KMS-11 (cell line): Measurements from ENCODE around the gene HTR2C.
A peak's percentile ranks its signal among the peaks of the same experiment; 100 is the strongest.
"Not testable (repeated sequence)": the region's sequence is repeated elsewhere in the genome, so short reads cannot be mapped to it uniquely, and the experiment has no call there.

Experiments used
- H2AFZ ChIP-seq: fragments of 200-600 bp; sonication (generic); 2 replicates; pipeline ENCODE4 v1.6.1; 2016; ENCODE audit warnings: antibody characterized with exemption, mixed run types, low read depth
- H3K27ac ChIP-seq: fragments of 200-600 bp; sonication (generic); 2 replicates; pipeline ENCODE4 v1.6.1; 2016; ENCODE audit warnings: mild to moderate bottlenecking, mixed run types
- H3K27me3 ChIP-seq: fragments of 200-600 bp; sonication (generic); 2 replicates; pipeline ENCODE4 v1.6.1; 2017; ENCODE audit warnings: mild to moderate bottlenecking, low read depth, mixed run types, moderate library complexity; ENCODE audit not compliant: insufficient read depth
- H3K36me3 ChIP-seq: fragments of 200-600 bp; sonication (generic); 2 replicates; pipeline ENCODE4 v1.6.1; 2017; ENCODE audit warnings: mild to moderate bottlenecking, mixed run types; ENCODE audit not compliant: insufficient read depth
- H3K4me1 ChIP-seq: fragments of 200-600 bp; sonication (generic); 2 replicates; pipeline ENCODE4 v1.6.1; 2016; ENCODE audit warnings: mild to moderate bottlenecking, low read depth, mixed run types; ENCODE audit not compliant: poor library complexity, severe bottlenecking
- H3K4me2 ChIP-seq: fragments of 200-600 bp; sonication (generic); 2 replicates; pipeline ENCODE4 v1.7.0; 2016; ENCODE audit warnings: mild to moderate bottlenecking, mixed run types
- H3K4me3 ChIP-seq: fragments of 200-600 bp; sonication (generic); IDR thresholded peaks from 2 replicates; pipeline ENCODE4 v1.6.1; 2017; ENCODE audit warnings: low read depth, low read length, mixed read lengths; ENCODE audit not compliant: insufficient read depth
- H3K79me2 ChIP-seq: fragments of 200-600 bp; sonication (generic); 2 replicates; pipeline ENCODE4 v1.6.1; 2016; ENCODE audit warnings: low read depth, mixed run types; ENCODE audit not compliant: insufficient read depth
- H3K9ac ChIP-seq: fragments of 200-600 bp; sonication (generic); 2 replicates; pipeline ENCODE4 v1.6.1; 2016; ENCODE audit warnings: mild to moderate bottlenecking, mixed run types
- H4K20me1 ChIP-seq: fragments of 200-600 bp; sonication (generic); 2 replicates; pipeline ENCODE4 v1.6.1; 2016; ENCODE audit warnings: mild to moderate bottlenecking, mixed run types; ENCODE audit not compliant: insufficient read depth
- TF ChIP-seq, protein P1 (sequence below): fragments of 200-600 bp; sonication (generic); conservative IDR thresholded peaks from 2 replicates; pipeline ENCODE4 v1.6.1; 2017; ENCODE audit warnings: low read depth, mild to moderate bottlenecking, antibody characterized with exemption, low read length, moderate library complexity, mixed read lengths

The HTR2C gene

DNA sequence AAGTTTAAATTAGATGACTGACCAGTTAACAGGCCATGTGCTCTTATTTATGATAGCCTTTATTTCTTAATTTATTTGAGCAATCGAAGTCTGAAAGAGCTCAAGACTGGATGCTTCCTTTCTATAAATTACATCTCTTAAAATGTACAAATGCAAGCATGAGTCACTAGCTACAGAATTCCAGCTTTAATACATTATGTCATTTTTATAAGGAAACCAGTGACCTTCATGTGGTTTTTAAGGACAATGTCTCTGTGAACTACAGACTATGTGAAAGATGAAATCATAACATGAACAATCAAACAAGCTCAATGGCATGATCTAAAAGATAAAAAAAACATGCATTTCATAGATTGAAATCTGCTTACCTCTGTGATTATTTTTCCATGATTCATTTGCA, 15.4 kb downstream of the HTR2C start:
- TF ChIP-seq, protein P1, sequence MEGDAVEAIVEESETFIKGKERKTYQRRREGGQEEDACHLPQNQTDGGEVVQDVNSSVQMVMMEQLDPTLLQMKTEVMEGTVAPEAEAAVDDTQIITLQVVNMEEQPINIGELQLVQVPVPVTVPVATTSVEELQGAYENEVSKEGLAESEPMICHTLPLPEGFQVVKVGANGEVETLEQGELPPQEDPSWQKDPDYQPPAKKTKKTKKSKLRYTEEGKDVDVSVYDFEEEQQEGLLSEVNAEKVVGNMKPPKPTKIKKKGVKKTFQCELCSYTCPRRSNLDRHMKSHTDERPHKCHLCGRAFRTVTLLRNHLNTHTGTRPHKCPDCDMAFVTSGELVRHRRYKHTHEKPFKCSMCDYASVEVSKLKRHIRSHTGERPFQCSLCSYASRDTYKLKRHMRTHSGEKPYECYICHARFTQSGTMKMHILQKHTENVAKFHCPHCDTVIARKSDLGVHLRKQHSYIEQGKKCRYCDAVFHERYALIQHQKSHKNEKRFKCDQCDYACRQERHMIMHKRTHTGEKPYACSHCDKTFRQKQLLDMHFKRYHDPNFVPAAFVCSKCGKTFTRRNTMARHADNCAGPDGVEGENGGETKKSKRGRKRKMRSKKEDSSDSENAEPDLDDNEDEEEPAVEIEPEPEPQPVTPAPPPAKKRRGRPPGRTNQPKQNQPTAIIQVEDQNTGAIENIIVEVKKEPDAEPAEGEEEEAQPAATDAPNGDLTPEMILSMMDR = no peak
- Histone ChIP-seq H3K4me2 (no peak overlapping the region), H4K20me1 (no peaks in the 10 kb centered on the region), H3K4me3 (no peak overlapping the region), H2AFZ (no peak overlapping the region), H3K9ac (no peak overlapping the region), H3K79me2 (no peaks in the 10 kb centered on the region), H3K27me3 (no peaks in the 10 kb centered on the region), H3K27ac (no peak overlapping the region), H3K4me1 (no peaks in the 10 kb centered on the region), H3K36me3 (no peaks in the 10 kb centered on the region)

GRCh38 chrX:114599911-114600310, 16.0 kb downstream of the HTR2C start:
- Histone ChIP-seq H3K79me2 (no peaks in the 10 kb centered on the region), H3K4me3 (no peak overlapping the region), H3K4me1 (no peaks in the 10 kb centered on the region), H3K9ac (no peak overlapping the region), H3K4me2 (no peak overlapping the region), H3K27me3 (no peaks in the 10 kb centered on the region), H4K20me1 (no peaks in the 10 kb centered on the region), H3K27ac (no peak overlapping the region), H2AFZ (no peak overlapping the region), H3K36me3 (no peaks in the 10 kb centered on the region)
- TF ChIP-seq, protein P1 = no peak

DNA sequence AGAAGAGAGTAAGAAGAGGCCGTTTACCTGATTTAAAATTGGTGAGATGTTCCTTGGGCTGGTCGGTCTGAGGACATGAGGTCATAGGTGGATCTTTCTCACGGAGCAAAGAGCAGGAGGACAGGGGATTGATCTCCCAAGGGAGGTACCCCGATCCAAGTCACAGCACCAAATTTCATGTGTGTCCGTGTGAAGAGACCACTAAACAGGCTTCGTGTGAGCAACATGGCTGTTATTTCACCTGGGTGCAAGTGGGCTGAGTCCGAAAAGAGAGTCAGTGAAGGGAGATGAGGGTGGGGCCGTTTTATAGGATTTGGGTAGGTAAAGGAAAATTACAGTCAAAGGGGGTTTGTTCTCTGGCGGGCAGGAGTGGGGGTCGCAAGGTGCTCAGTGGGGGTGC, 22.7 kb downstream of the HTR2C start:
- not testable (repeated sequence) for H4K20me1 ChIP-seq, H3K4me3 ChIP-seq, H3K4me1 ChIP-seq, H3K27me3 ChIP-seq, H3K79me2 ChIP-seq, H3K4me2 ChIP-seq, H2AFZ ChIP-seq, H3K27ac ChIP-seq, H3K36me3 ChIP-seq, H3K9ac ChIP-seq

GRCh38 chrX:114611018-114611619, 27.2 kb downstream of the HTR2C start:
- no peak overlapping the region for H3K9ac ChIP-seq
- no peaks in the 10 kb centered on the region for H3K27me3 ChIP-seq
- H3K27ac ChIP-seq = no peak overlapping the region
- H3K36me3 ChIP-seq = no peaks in the 10 kb centered on the region
- H2AFZ ChIP-seq = no peak overlapping the region
- H3K4me1 ChIP-seq = no peaks in the 10 kb centered on the region
- H3K4me3 ChIP-seq = no peak overlapping the region
- TF ChIP-seq, protein P1 = peak; percentile 77
- H3K79me2 ChIP-seq = no peaks in the 10 kb centered on the region
- H3K4me2 ChIP-seq = no peak overlapping the region
- H4K20me1 ChIP-seq = no peaks in the 10 kb centered on the region

DNA sequence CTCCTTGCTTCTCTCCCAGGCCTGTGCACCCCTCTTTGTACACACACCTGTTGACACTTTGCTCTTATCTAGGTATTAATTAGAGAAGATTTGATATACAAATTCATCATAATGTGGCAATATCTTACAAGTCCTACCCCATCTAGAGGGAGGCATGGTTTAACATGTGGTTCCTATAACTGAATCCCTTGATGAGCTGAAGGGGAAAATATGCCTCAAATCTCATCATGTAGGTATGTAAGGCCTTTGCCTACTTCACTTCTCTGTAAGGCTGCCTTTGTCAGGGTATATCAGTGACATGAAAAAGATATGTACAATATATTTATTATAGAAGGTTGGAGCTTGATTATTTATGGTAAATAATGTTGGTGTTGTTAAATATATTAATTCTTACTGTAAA, 31.9 kb downstream of the HTR2C start:
- H3K36me3 ChIP-seq = no peaks in the 10 kb centered on the region
- no peak overlapping the region for H3K4me2 ChIP-seq
- H2AFZ ChIP-seq = no peak overlapping the region
- no peaks in the 10 kb centered on the region for H3K4me1 ChIP-seq
- H3K27ac ChIP-seq = no peak overlapping the region
- no peaks in the 10 kb centered on the region for H3K27me3 ChIP-seq
- TF ChIP-seq, protein P1 = no peak
- no peaks in the 10 kb centered on the region for H4K20me1 ChIP-seq
- H3K4me3 ChIP-seq = no peak overlapping the region
- H3K9ac ChIP-seq = no peak overlapping the region
- no peaks in the 10 kb centered on the region for H3K79me2 ChIP-seq
